DND-41 (cell line): ENCODE measurements around the gene TEX13B.

Source experiments
- EZH2 ChIP-seq: IDR thresholded peaks from 3 replicates; pipeline ENCODE4 v1.6.1; 2012; ENCODE audit warnings: borderline replicate concordance, low read depth, mild to moderate bottlenecking, moderate library complexity, low read length, inconsistent platforms; ENCODE audit not compliant: severe bottlenecking
- TF ChIP-seq, protein P1 (sequence below): IDR thresholded peaks from 2 replicates; pipeline ENCODE4 v1.5.1; 2012; ENCODE audit warnings: borderline replicate concordance, low read length, moderate library complexity, mild to moderate bottlenecking; ENCODE audit not compliant: poor library complexity, severe bottlenecking; ENCODE audit errors: extremely low read depth

DNA sequence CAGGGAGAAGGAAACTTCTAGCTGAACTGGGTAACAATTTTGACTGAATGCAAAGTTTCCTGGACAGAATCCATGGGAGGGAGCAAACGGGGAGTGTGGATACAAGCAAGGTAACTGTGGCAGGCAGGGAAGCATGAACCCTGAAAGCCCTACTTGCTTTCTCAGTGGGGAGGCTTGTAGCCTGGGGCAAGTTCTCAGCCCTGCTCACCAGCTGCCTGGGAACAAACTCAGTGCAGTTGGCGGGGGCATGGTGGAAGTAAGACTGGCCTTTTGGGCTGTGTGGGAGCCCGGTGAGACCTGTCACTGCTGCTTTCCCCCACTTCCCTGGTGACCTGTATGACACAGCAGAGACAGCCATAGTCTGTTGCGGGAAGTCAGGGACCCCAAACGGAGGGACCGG, 14.0 kb upstream of the TEX13B start:
- TF ChIP-seq, protein P1, sequence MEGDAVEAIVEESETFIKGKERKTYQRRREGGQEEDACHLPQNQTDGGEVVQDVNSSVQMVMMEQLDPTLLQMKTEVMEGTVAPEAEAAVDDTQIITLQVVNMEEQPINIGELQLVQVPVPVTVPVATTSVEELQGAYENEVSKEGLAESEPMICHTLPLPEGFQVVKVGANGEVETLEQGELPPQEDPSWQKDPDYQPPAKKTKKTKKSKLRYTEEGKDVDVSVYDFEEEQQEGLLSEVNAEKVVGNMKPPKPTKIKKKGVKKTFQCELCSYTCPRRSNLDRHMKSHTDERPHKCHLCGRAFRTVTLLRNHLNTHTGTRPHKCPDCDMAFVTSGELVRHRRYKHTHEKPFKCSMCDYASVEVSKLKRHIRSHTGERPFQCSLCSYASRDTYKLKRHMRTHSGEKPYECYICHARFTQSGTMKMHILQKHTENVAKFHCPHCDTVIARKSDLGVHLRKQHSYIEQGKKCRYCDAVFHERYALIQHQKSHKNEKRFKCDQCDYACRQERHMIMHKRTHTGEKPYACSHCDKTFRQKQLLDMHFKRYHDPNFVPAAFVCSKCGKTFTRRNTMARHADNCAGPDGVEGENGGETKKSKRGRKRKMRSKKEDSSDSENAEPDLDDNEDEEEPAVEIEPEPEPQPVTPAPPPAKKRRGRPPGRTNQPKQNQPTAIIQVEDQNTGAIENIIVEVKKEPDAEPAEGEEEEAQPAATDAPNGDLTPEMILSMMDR, result no peak
- no peak for TF ChIP-seq EZH2
